SK-N-SH (cell line): ENCODE data around the gene STARD7. TPM values are rescaled to one million over a fixed set of nuclear protein-coding genes. Genes with fewer than 3 reads are reported as not detected.
"Not testable (repeated sequence)": the region's sequence is repeated elsewhere in the genome, so short reads cannot be mapped to it uniquely, and the experiment has no call there.

Experiments used
- CTCF ChIA-PET: fragments of 300-600, 350-600 bp; formaldehyde crosslinking; extraction: SDS; loops from one replicate; lab custom pipeline; 2021; lab: Yijun Ruan, JAX
- POLR2A ChIA-PET: fragments of 350-600 bp; sonication (Branson Sonifier 250); formaldehyde crosslinking; extraction: SDS; loops from one replicate; lab custom pipeline; 2020; ENCODE audit warnings: antibody characterized with exemption, inconsistent platforms; lab: Yijun Ruan, JAX
- DNase-seq: peaks from one replicate; pipeline ENCODE4 v3.0.0; 2012
- H2AFZ ChIP-seq: fragments of 200-600 bp; sonication (generic); 2 replicates; pipeline ENCODE4 v1.8.1; 2016; ENCODE audit warnings: antibody characterized with exemption, mild to moderate bottlenecking, low read depth
- H3F3A ChIP-seq: fragments of 200-600 bp; sonication (generic); replicated peaks from 2 replicates; pipeline ENCODE3; 2016; ENCODE audit warnings: antibody characterized with exemption, mild to moderate bottlenecking; ENCODE audit not compliant: insufficient read depth
- H3K27ac ChIP-seq, 2 experiments: fragments of 200-500 bp in 1 of 2; fragments of 200-600 bp in 1 of 2; sonication (Bioruptor generic) in 1 of 2; sonication (generic), shearing (Covaris generic) in 1 of 2; 2 replicates each; pipeline versions ENCODE4 v1.5.1 to v1.6.1; 2014 to 2016; ENCODE audit warnings: low read depth in 2 of 2, inconsistent platforms in 1 of 2, low read length in 1 of 2, mild to moderate bottlenecking in 1 of 2, mixed read lengths in 1 of 2
- H3K27me3 ChIP-seq: fragments of 200-600 bp; sonication (generic), shearing (Covaris generic); 2 replicates; pipeline ENCODE4 v1.6.1; 2016; ENCODE audit warnings: mixed run types; ENCODE audit not compliant: insufficient read depth
- H3K36me3 ChIP-seq, 2 experiments: fragments of 200-500 bp in 1 of 2; fragments of 200-600 bp in 1 of 2; sonication (Bioruptor generic) in 1 of 2; sonication (generic) in 1 of 2; replicated peaks in 1 of 2; 2 replicates each; pipeline versions ENCODE3 to v1.5.1; 2014 to 2016; ENCODE audit warnings: low read length in 1 of 2, mild to moderate bottlenecking in 1 of 2; ENCODE audit not compliant: insufficient read depth in 2 of 2, control insufficient read depth in 1 of 2
- H3K4me1 ChIP-seq, 2 experiments: fragments of 200-500 bp in 1 of 2; fragments of 200-600 bp in 1 of 2; sonication (Bioruptor generic) in 1 of 2; sonication (generic), shearing (Covaris generic) in 1 of 2; 2 replicates each; pipeline versions ENCODE4 v1.5.1 to v1.6.1; 2014 to 2016; ENCODE audit warnings: low read depth in 1 of 2, low read length in 1 of 2, mixed run types in 1 of 2; ENCODE audit not compliant: insufficient read depth in 2 of 2, control insufficient read depth in 1 of 2
- H3K4me2 ChIP-seq: fragments of 200-600 bp; sonication (generic), shearing (Covaris generic); 2 replicates; pipeline ENCODE4 v1.6.1; 2017; ENCODE audit warnings: mixed run types
- H3K4me3 ChIP-seq, 2 experiments: fragments of 200-500 bp in 1 of 2; fragments of 200-600 bp in 1 of 2; sonication (Bioruptor generic) in 1 of 2; sonication (generic), shearing (Covaris generic) in 1 of 2; 2 replicates each; pipeline versions ENCODE4 v1.5.1 to v1.8.1; 2014 to 2016; ENCODE audit warnings: low read depth in 2 of 2, inconsistent platforms in 1 of 2, low read length in 1 of 2, mild to moderate bottlenecking in 1 of 2, mixed read lengths in 1 of 2, moderate library complexity in 1 of 2
- H3K79me2 ChIP-seq: fragments of 200-600 bp; sonication (generic); 2 replicates; pipeline ENCODE4 v1.8.1; 2017; ENCODE audit warnings: mild to moderate bottlenecking; ENCODE audit not compliant: insufficient read depth
- H3K9ac ChIP-seq: fragments of 200-600 bp; sonication (generic); 2 replicates; pipeline ENCODE4 v1.6.1; 2017; ENCODE audit warnings: mixed run types
- H3K9me2 ChIP-seq: fragments of 200-600 bp; sonication (generic); 2 replicates; pipeline ENCODE4 v1.6.1; 2017; ENCODE audit warnings: mixed run types
- H3K9me3 ChIP-seq: fragments of 200-600 bp; sonication (generic); 2 replicates; pipeline ENCODE4 v1.6.1; 2017; ENCODE audit warnings: mixed run types, mild to moderate bottlenecking, moderate library complexity
- H4K20me1 ChIP-seq: fragments of 200-600 bp; sonication (generic); 2 replicates; pipeline ENCODE4 v1.6.1; 2017; ENCODE audit warnings: mild to moderate bottlenecking, mixed run types; ENCODE audit not compliant: insufficient read depth
- CHD2 ChIP-seq: fragments of 150-350 bp; IDR thresholded peaks from 2 replicates; pipeline ENCODE4 v1.6.1; 2018; ENCODE audit warnings: low read length; ENCODE audit not compliant: partially characterized antibody
- FOSL2 ChIP-seq: IDR thresholded peaks from 2 replicates; pipeline ENCODE4 v1.4.0; 2012; ENCODE audit warnings: low read depth, mild to moderate bottlenecking, moderate library complexity, borderline replicate concordance
- FOXJ3 ChIP-seq: sonication (generic); formaldehyde crosslinking; IDR thresholded peaks from 2 replicates; pipeline ENCODE4 v1.5.1; 2020; ENCODE audit warnings: mild to moderate bottlenecking, missing genetic modification reagents
- FOXM1 ChIP-seq: IDR thresholded peaks from 2 replicates; pipeline ENCODE4 v1.4.0; 2012; ENCODE audit warnings: low read depth, mild to moderate bottlenecking
- GATA2 ChIP-seq: sonication (generic); formaldehyde crosslinking; IDR thresholded peaks from 2 replicates; pipeline ENCODE4 v1.5.0; 2020; ENCODE audit warnings: mild to moderate bottlenecking, missing genetic modification reagents
- JUND ChIP-seq: IDR thresholded peaks from 2 replicates; pipeline ENCODE4 v1.4.0; 2012
- MEF2A ChIP-seq: IDR thresholded peaks from 2 replicates; pipeline ENCODE4 v1.4.0; 2012; ENCODE audit warnings: low read depth, borderline replicate concordance
- MXI1 ChIP-seq: IDR thresholded peaks from 2 replicates; pipeline ENCODE4 v1.6.1; 2012; ENCODE audit warnings: mild to moderate bottlenecking, low read depth, low read length, improper control_type of control experiment
- NFIC ChIP-seq: IDR thresholded peaks from 2 replicates; pipeline ENCODE4 v1.4.0; 2012; ENCODE audit warnings: borderline replicate concordance
- RAD21 ChIP-seq: IDR thresholded peaks from 2 replicates; pipeline ENCODE4 v1.6.1; 2012; ENCODE audit warnings: mild to moderate bottlenecking, low read length
- RXRA ChIP-seq: IDR thresholded peaks from 2 replicates; pipeline ENCODE4 v1.4.0; 2012; ENCODE audit warnings: low read depth, mild to moderate bottlenecking, borderline replicate concordance
- SIN3A ChIP-seq: IDR thresholded peaks from 2 replicates; pipeline ENCODE4 v1.6.1; 2012; ENCODE audit warnings: low read depth, mild to moderate bottlenecking, low read length, moderate library complexity, borderline replicate concordance
- SMC3 ChIP-seq: IDR thresholded peaks from 2 replicates; pipeline ENCODE4 v1.6.1; 2012; ENCODE audit warnings: low read depth, low read length, improper control_type of control experiment
- WGBS: methylation state at CpG from one replicate; pipeline ENCODE4 v1.1.6; 2017; ENCODE audit warnings: low lambda C conversion rate; 5-methylcytosine and 5-hydroxymethylcytosine counted together
- polyA plus RNA-seq, 3 experiments: library from polyadenylated mRNA; depleted of rRNA; stranded (reverse); fragments of >200 nt; gene quantifications; 2 replicates each; pipeline ENCODE4 v1.2.3, GENCODE V29; 2012
- TF ChIP-seq, protein P1 (sequence below): IDR thresholded peaks from 2 replicates; pipeline ENCODE4 v1.4.0; 2012; ENCODE audit warnings: low read depth, borderline replicate concordance
- TF ChIP-seq, protein P2 (sequence below): IDR thresholded peaks from 2 replicates; pipeline ENCODE4 v1.4.0; 2012; ENCODE audit warnings: low read depth
- TF ChIP-seq, protein P3 (sequence below): fragments of 200-600 bp; sonication (generic); IDR thresholded peaks from 2 replicates; pipeline ENCODE4 v1.6.1; 2017; ENCODE audit warnings: antibody characterized with exemption, mild to moderate bottlenecking, moderate library complexity
- TF ChIP-seq, protein P4 (sequence below): fragments of 150-350 bp; IDR thresholded peaks from 2 replicates; pipeline ENCODE4 v1.6.1; 2016; ENCODE audit warnings: mild to moderate bottlenecking, low read depth, low read length

Gene STARD7
- polyA plus RNA-seq, 1 of the 3 experiments (the other 2 are of a cell fraction): 36.1 TPM

DNA sequence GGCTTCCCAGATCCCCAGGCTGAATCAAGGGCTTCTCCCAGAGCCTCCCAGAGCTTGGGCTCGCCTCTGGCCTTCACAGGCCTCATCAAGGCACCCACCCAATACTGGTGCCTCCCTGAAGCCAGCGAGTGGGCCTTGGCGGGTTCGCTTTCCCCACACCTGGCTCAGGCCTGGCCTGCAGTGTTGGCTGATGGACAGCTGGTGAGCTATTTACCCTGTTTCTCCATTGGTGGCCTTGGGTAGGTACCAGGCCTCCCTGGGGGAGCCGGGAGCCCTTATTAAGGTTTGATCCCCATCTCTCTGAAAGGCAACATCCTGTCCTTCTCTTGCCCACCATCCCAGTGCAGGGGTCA lies 45.2 kb downstream of the STARD7 start:
- 79% methylated on average over 4 of the region's 5 CpGs for WGBS
- H3K9me2 ChIP-seq: no peaks in the 10 kb centered on the region
- no peaks in the 10 kb centered on the region for H4K20me1 ChIP-seq
- no peak overlapping the region for H3K4me2 ChIP-seq
- H3K79me2 ChIP-seq: no peaks in the 10 kb centered on the region
- TF ChIP-seq FOSL2 (no peak), CHD2 (no peak), RXRA (no peak), RAD21 (no peak), SMC3 (no peak), FOXM1 (no peak), FOXJ3 (no peak), MEF2A (no peak), MXI1 (no peak), GATA2 (CRISPR knock-in tag) (no peak), NFIC (no peak)
- TF ChIP-seq, protein P1, sequence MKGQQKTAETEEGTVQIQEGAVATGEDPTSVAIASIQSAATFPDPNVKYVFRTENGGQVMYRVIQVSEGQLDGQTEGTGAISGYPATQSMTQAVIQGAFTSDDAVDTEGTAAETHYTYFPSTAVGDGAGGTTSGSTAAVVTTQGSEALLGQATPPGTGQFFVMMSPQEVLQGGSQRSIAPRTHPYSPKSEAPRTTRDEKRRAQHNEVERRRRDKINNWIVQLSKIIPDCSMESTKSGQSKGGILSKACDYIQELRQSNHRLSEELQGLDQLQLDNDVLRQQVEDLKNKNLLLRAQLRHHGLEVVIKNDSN: no peak
- TF ChIP-seq, protein P2, sequence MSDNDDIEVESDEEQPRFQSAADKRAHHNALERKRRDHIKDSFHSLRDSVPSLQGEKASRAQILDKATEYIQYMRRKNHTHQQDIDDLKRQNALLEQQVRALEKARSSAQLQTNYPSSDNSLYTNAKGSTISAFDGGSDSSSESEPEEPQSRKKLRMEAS: no peak
- TF ChIP-seq, protein P3, sequence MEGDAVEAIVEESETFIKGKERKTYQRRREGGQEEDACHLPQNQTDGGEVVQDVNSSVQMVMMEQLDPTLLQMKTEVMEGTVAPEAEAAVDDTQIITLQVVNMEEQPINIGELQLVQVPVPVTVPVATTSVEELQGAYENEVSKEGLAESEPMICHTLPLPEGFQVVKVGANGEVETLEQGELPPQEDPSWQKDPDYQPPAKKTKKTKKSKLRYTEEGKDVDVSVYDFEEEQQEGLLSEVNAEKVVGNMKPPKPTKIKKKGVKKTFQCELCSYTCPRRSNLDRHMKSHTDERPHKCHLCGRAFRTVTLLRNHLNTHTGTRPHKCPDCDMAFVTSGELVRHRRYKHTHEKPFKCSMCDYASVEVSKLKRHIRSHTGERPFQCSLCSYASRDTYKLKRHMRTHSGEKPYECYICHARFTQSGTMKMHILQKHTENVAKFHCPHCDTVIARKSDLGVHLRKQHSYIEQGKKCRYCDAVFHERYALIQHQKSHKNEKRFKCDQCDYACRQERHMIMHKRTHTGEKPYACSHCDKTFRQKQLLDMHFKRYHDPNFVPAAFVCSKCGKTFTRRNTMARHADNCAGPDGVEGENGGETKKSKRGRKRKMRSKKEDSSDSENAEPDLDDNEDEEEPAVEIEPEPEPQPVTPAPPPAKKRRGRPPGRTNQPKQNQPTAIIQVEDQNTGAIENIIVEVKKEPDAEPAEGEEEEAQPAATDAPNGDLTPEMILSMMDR: no peak
- TF ChIP-seq, protein P4, sequence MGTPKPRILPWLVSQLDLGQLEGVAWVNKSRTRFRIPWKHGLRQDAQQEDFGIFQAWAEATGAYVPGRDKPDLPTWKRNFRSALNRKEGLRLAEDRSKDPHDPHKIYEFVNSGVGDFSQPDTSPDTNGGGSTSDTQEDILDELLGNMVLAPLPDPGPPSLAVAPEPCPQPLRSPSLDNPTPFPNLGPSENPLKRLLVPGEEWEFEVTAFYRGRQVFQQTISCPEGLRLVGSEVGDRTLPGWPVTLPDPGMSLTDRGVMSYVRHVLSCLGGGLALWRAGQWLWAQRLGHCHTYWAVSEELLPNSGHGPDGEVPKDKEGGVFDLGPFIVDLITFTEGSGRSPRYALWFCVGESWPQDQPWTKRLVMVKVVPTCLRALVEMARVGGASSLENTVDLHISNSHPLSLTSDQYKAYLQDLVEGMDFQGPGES: no peak
- TF ChIP-seq, all 33 proteins: peak for 0
- no peak overlapping the region for H3K9ac ChIP-seq
- H3K4me1 ChIP-seq: no peaks in the 10 kb centered on the region
- H3K27me3 ChIP-seq: no peaks in the 10 kb centered on the region
- no peak for DNase-seq
- no peaks in the 10 kb centered on the region for H3K9me3 ChIP-seq
- H3K4me3 ChIP-seq: no peak overlapping the region
- ChIA-PET POLR2A (no interaction called here), CTCF (interaction anchor here (0.5 to 3.0 kb wide), 4 partner anchors 11 to 141 kb away, joined by 4 to 15 read pairs (median 6); no protein-coding TSS in a partner anchor)
- no peaks in the 10 kb centered on the region for H3K36me3 ChIP-seq
- H3K27ac ChIP-seq: no peak overlapping the region
- H2AFZ ChIP-seq: no peak overlapping the region
- H3F3A ChIP-seq: no peaks in the 10 kb centered on the region

DNA sequence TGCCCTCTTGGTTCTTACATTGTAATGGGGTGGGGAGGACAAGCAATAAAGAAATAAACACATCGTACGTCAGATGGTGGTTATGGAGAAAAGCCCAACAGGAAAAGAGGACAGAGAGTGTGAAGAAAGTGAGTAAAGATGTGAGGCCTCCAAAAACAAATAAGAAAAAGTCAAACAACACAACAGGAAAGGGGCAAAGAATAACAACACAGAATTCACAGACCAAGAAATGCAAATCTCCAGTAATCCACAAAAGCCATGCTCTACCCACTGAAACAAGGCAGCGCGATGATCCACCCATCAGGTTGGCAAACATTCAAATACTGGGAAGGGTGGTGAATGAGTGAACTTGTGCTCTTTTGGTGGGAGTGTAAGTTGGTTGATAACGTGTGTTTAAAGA lies 46.7 kb downstream of the STARD7 start:
- H3K4me3 ChIP-seq: no peak overlapping the region

DNA sequence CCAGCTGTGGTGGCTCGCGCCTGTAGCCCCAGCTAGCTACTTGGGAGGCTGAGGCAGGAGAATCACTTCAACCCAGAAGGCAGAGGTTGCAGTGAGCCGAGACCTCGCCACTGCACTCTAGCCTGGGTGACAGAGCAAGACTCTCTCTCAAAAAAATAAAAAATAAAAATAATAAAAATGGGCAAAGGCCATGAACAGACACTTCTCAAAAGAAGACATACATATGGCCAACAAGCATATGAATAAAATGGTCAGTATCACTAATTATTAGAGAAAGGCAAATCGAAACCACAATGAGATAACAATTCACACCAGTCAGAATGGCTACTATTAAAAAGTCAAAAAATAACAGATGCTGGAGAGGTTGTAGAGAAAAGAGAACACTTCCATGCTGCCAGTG lies 48.3 kb downstream of the STARD7 start:
- WGBS: 75% methylated on average over 5 of the region's 5 CpGs
- H3K27ac ChIP-seq, H3F3A ChIP-seq, H3K4me2 ChIP-seq, H3K79me2 ChIP-seq, H3K9me3 ChIP-seq, H3K27me3 ChIP-seq, DNase-seq, H3K9ac ChIP-seq, POLR2A ChIA-PET, H3K9me2 ChIP-seq, H3K36me3 ChIP-seq, H4K20me1 ChIP-seq, H2AFZ ChIP-seq, H3K4me3 ChIP-seq, H3K4me1 ChIP-seq: not testable (repeated sequence)
- CTCF ChIA-PET: interaction anchor here (1.0 to 1.5 kb wide), 2 partner anchors 14 to 21 kb away, joined by 3 read pairs; no protein-coding TSS in a partner anchor

More for the DNA sequence above, 46.7 kb downstream of the STARD7 start:
- H3K9me3 ChIP-seq: no peaks in the 10 kb centered on the region
- no peaks in the 10 kb centered on the region for H3K9me2 ChIP-seq
- TF ChIP-seq FOSL2 (no peak), SIN3A (no peak), JUND (no peak)
- TF ChIP-seq, protein P2: no peak
- ChIA-PET POLR2A (no interaction called here), CTCF (interaction anchor here (3.0 kb wide), 1 partner anchor 13 kb away, joined by 15 read pairs; no protein-coding TSS in a partner anchor)
- H3K4me1 ChIP-seq: no peaks in the 10 kb centered on the region
- H3K27ac ChIP-seq: no peak overlapping the region
- no peak overlapping the region for H2AFZ ChIP-seq
- no peak overlapping the region for H3K4me2 ChIP-seq
- DNase-seq: no peak
- H3K36me3 ChIP-seq: no peaks in the 10 kb centered on the region
- H4K20me1 ChIP-seq: no peaks in the 10 kb centered on the region
- no peaks in the 10 kb centered on the region for H3K27me3 ChIP-seq
- H3K79me2 ChIP-seq: no peaks in the 10 kb centered on the region
- no peak overlapping the region for H3K9ac ChIP-seq
- H3F3A ChIP-seq: no peaks in the 10 kb centered on the region
- 95% methylated on average over 5 of the region's 5 CpGs for WGBS
